ENCODE data around the gene C7. TPM values are rescaled to one million over a fixed set of nuclear protein-coding genes. Genes with fewer than 3 reads are reported as not detected.

The C7 gene
- total and polyA plus RNA-seq, 2 of the 8 experiments (the other 6 are each of a cell fraction or from before 2014, with no cell fraction given): 0.08 TPM; not detected in 1

- Histone ChIP-seq H3K4ac (replicated peaks; ENCODE audit: insufficient read length, low read depth, low read length) (no peak overlapping the region), H3K56ac (replicated peaks; ENCODE audit: insufficient read length, low read depth, low read length) (no peak overlapping the region), H3K79me1 (ENCODE audit: low read depth, low read length) (no peaks in the 10 kb centered on the region), H4K5ac (ENCODE audit: insufficient read length, low read depth, low read length) (no peak overlapping the region), H2BK15ac (ENCODE audit: low read length) (no peak overlapping the region), H2BK120ac (replicated peaks; ENCODE audit: low read depth, low read length) (no peak overlapping the region), H4K91ac (replicated peaks; ENCODE audit: insufficient read length, low read length) (no peak overlapping the region), H3K36me3 (ENCODE audit: control insufficient read depth in 2 of 4, insufficient read depth in 4 of 4, low read length in 3 of 4) (no peaks in the 10 kb centered on the region), H3K18ac (ENCODE audit: extremely low read depth, low read length) (no peak overlapping the region), H3K23me2 (ENCODE audit: low read depth, low read length) (no peaks in the 10 kb centered on the region), H3K79me2 (ENCODE audit: control insufficient read depth in 1 of 2, insufficient read depth in 2 of 2, low read length in 2 of 2) (no peaks in the 10 kb centered on the region), H4K20me1 (replicated peaks in 1 of 2; ENCODE audit: control insufficient read depth in 1 of 2, insufficient read depth in 2 of 2, low read length in 2 of 2) (no peaks in the 10 kb centered on the region), H2BK5ac (ENCODE audit: low read depth, low read length) (no peak overlapping the region), H3K14ac (ENCODE audit: insufficient read length) (no peak overlapping the region), H4K8ac (ENCODE audit: extremely low read depth, insufficient read depth, low read length) (no peak overlapping the region), H3K27ac (ENCODE audit: low read depth, low read length) (no peak overlapping the region), H3K4me3 (ENCODE audit: extremely low read depth in 1 of 4, insufficient read depth in 2 of 4, low read depth in 3 of 4, low read length in 4 of 4) (no peak overlapping the region), H2AFZ (ENCODE audit: low read length) (no peak overlapping the region), H3K23ac (ENCODE audit: insufficient read length) (no peak overlapping the region), H3K4me1 (replicated peaks in 1 of 4; ENCODE audit: control insufficient read depth in 3 of 4, insufficient read depth in 4 of 4, low read length in 3 of 4) (no peaks in the 10 kb centered on the region), H2BK20ac (ENCODE audit: low read length) (no peak overlapping the region), H2BK12ac (ENCODE audit: low read depth, low read length) (no peak overlapping the region), H3K9ac (replicated peaks in 1 of 4; ENCODE audit: extremely low read depth in 1 of 4, low read depth in 3 of 4, low read length in 3 of 4) (no peak overlapping the region), H3K4me2 (ENCODE audit: insufficient read depth in 1 of 2, low read depth in 2 of 2, low read length in 2 of 2) (no peak overlapping the region), H3K27me3 (replicated peaks in 1 of 4; ENCODE audit: control insufficient read depth in 3 of 4, extremely low read depth in 1 of 4, insufficient read depth in 3 of 4, low read length in 3 of 4) (no peaks in the 10 kb centered on the region), H3K9me3 (ENCODE audit: insufficient read depth in 2 of 2, low read depth in 1 of 2, low read length in 1 of 2) (no peaks in the 10 kb centered on the region), H2AK5ac (ENCODE audit: low read depth, low read length) (no peak overlapping the region)
- ChIA-PET CTCF (ENCODE audit: partially characterized antibody) (no interaction called here), POLR2A (ENCODE audit: partially characterized antibody) (no interaction called here)
- FAIRE-seq (no peak), DNase-seq (ENCODE audit: low read depth in 1 of 2, low spot score in 2 of 2) (no peak)
- TF ChIP-seq ZNF274 (IDR thresholded peaks at IDR 0.05; ENCODE audit: borderline replicate concordance, extremely low read depth, low read length) (no peak), BCL11A (IDR thresholded peaks at IDR 0.05; ENCODE audit: low read depth in 2 of 2, low read length in 2 of 2) (no peak), SIX5 (IDR thresholded peaks at IDR 0.05; ENCODE audit: low read depth, low read length) (no peak), SAP30 (IDR thresholded peaks at IDR 0.05; ENCODE audit: insufficient read depth, insufficient replicate concordance, low read length) (no peak), CEBPB (IDR thresholded peaks at IDR 0.05; ENCODE audit: low read depth, low read length) (no peak), BRCA1 (IDR thresholded peaks at IDR 0.05; ENCODE audit: low read depth, low read length) (no peak), SRF (IDR thresholded peaks at IDR 0.05; ENCODE audit: low read depth, low read length) (no peak), CBX5 (IDR thresholded peaks at IDR 0.05; ENCODE audit: low read depth, low read length) (no peak), E2F6 (IDR thresholded peaks at IDR 0.05) (no peak), RBBP5 (IDR thresholded peaks at IDR 0.05; ENCODE audit: borderline replicate concordance, low read depth, low read length) (no peak)
- 91% methylated on average over 1 of the region's 1 CpG; no CpG with 5 or more reads in 1 of the 2 experiments for WGBS, 2 experiments (ENCODE audit: extremely low coverage in 1 of 2, insufficient coverage in 1 of 2, insufficient read length in 1 of 2, insufficient replicate concordance in 2 of 2, low coverage in 1 of 2, low lambda C conversion rate in 2 of 2, missing lambda C conversion rate in 1 of 2)
Measured at GRCh38 chr5:40999142-40999541, 89.8 kb downstream of the C7 start.
